Endothelial cell (in vitro differentiated cells): ENCODE results near the gene LARGE2. TPM values are rescaled to one million over a fixed set of nuclear protein-coding genes. Genes with fewer than 3 reads are reported as not detected.
A peak's percentile ranks its signal among the peaks of the same experiment; 100 is the strongest.

Source experiments
- DNase-seq: peaks from one replicate; pipeline ENCODE4 v3.0.0; 2021; ENCODE audit warnings: low spot score
- H3K27ac Mint-ChIP-seq: one replicate; pipeline ENCODE4 v1.8.0; 2021; ENCODE audit warnings: mixed read lengths, inconsistent platforms; ENCODE audit not compliant: unreplicated experiment
- H3K27me3 Mint-ChIP-seq: one replicate; pipeline ENCODE4 v1.8.0; 2021; ENCODE audit warnings: mild to moderate bottlenecking, moderate library complexity, mixed read lengths, inconsistent platforms; ENCODE audit not compliant: unreplicated experiment
- H3K36me3 Mint-ChIP-seq: one replicate; pipeline ENCODE4 v1.8.0; 2021; ENCODE audit warnings: mild to moderate bottlenecking, low read depth, mixed read lengths, inconsistent platforms; ENCODE audit not compliant: unreplicated experiment
- H3K4me1 Mint-ChIP-seq: one replicate; pipeline ENCODE4 v1.8.0; 2021; ENCODE audit warnings: mild to moderate bottlenecking, mixed read lengths, inconsistent platforms; ENCODE audit not compliant: unreplicated experiment
- H3K4me3 Mint-ChIP-seq: one replicate; pipeline ENCODE4 v1.8.0; 2021; ENCODE audit warnings: mild to moderate bottlenecking, mixed read lengths, inconsistent platforms; ENCODE audit not compliant: unreplicated experiment
- H3K9me3 Mint-ChIP-seq: one replicate; pipeline ENCODE4 v1.8.0; 2021; ENCODE audit warnings: mixed read lengths, inconsistent platforms; ENCODE audit not compliant: unreplicated experiment
- total RNA-seq: library from RNA; stranded (reverse); fragmentation: NEBNext Ultra II Directional; extraction: Animal tissue kit (Norgen Biotek cat#: 25700); gene quantifications from one replicate; pipeline ENCODE4 v1.2.1, GENCODE V29; 2021; ENCODE audit not compliant: unreplicated experiment
- TF ChIP-seq, protein P1 (sequence below): fragments of 200-600 bp; sonication (generic); IDR thresholded peaks from one replicate; pipeline ENCODE4 v1.5.0; 2021; ENCODE audit warnings: antibody characterized with exemption; ENCODE audit not compliant: unreplicated experiment

The LARGE2 gene
- total RNA-seq, 1 donor from 2014 or later, result 0.95 TPM

- peaks cover 3% of the 10 kb centered on the region for H3K4me1 Mint-ChIP-seq
- peak overlapping the region; percentile 74 for H3K27ac Mint-ChIP-seq
- H3K36me3 Mint-ChIP-seq, result no peaks in the 10 kb centered on the region
- H3K9me3 Mint-ChIP-seq, result no peaks in the 10 kb centered on the region
- H3K4me3 Mint-ChIP-seq, result peak overlapping the region; percentile 85
- DNase-seq, result no peak
- peaks cover 34% of the 10 kb centered on the region for H3K27me3 Mint-ChIP-seq
- TF ChIP-seq, protein P1, sequence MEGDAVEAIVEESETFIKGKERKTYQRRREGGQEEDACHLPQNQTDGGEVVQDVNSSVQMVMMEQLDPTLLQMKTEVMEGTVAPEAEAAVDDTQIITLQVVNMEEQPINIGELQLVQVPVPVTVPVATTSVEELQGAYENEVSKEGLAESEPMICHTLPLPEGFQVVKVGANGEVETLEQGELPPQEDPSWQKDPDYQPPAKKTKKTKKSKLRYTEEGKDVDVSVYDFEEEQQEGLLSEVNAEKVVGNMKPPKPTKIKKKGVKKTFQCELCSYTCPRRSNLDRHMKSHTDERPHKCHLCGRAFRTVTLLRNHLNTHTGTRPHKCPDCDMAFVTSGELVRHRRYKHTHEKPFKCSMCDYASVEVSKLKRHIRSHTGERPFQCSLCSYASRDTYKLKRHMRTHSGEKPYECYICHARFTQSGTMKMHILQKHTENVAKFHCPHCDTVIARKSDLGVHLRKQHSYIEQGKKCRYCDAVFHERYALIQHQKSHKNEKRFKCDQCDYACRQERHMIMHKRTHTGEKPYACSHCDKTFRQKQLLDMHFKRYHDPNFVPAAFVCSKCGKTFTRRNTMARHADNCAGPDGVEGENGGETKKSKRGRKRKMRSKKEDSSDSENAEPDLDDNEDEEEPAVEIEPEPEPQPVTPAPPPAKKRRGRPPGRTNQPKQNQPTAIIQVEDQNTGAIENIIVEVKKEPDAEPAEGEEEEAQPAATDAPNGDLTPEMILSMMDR, result no peak
These were observed 21.4 kb upstream of the LARGE2 start for GRCh38 chr11:45900916-45901617.

- Mint-ChIP-seq H3K36me3 (no peaks in the 10 kb centered on the region), H3K4me3 (no peak overlapping the region), H3K27me3 (peaks cover 37% of the 10 kb centered on the region), H3K27ac (no peak overlapping the region), H3K4me1 (peaks cover 7% of the 10 kb centered on the region), H3K9me3 (no peaks in the 10 kb centered on the region)
- TF ChIP-seq, protein P1, result no peak
- no peak for DNase-seq
These were observed 20.8 kb upstream of the LARGE2 start for GRCh38 chr11:45901626-45902025.

DNA sequence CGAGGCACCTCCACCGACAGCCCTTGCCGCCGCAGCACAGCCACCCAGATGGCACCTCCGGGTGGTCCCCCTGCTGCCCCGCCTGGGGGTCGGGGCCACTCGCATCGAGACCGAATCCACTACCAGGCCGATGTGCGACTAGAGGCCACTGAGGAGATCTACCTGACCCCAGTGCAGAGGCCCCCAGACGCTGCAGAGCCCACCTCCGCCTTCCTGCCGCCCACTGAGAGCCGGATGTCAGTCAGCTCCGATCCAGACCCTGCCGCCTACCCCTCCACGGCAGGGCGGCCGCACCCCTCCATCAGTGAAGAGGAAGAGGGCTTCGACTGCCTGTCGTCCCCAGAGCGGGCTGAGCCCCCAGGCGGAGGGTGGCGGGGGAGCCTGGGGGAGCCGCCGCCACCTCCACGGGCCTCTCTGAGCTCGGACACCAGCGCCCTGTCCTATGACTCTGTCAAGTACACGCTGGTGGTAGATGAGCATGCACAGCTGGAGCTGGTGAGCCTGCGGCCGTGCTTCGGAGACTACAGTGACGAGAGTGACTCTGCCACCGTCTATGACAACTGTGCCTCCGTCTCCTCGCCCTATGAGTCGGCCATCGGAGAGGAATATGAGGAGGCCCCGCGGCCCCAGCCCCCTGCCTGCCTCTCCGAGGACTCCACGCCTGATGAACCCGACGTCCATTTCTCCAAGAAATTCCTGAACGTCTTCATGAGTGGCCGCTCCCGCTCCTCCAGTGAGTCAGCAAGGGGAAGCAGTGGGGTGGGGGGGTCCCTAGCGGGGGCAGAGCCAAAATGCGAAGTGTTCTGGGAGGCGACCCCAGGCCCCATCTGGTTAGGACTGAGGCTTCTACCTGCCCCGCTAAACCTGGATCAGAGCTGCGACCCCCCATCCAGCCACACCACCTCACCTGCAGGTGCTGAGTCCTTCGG, 19.7 kb upstream of the LARGE2 start:
- Mint-ChIP-seq H3K27me3 (peaks cover 36% of the 10 kb centered on the region), H3K4me1 (peaks cover 7% of the 10 kb centered on the region), H3K36me3 (no peaks in the 10 kb centered on the region), H3K4me3 (no peak overlapping the region), H3K27ac (no peak overlapping the region), H3K9me3 (no peaks in the 10 kb centered on the region)
- DNase-seq, result no peak
- TF ChIP-seq, protein P1, result no peak

- Mint-ChIP-seq H3K27ac (no peak overlapping the region), H3K9me3 (no peaks in the 10 kb centered on the region), H3K36me3 (no peaks in the 10 kb centered on the region), H3K27me3 (peaks cover 37% of the 10 kb centered on the region), H3K4me1 (peaks cover 11% of the 10 kb centered on the region), H3K4me3 (no peak overlapping the region)
- TF ChIP-seq, protein P1, result no peak
- no peak for DNase-seq
These were observed 18.0 kb upstream of the LARGE2 start for GRCh38 chr11:45904309-45904915.
